Activated CD4-positive, alpha-beta memory T cell treated with anti-CD3 and anti-CD28 coated beads for 36 hours (primary cell): ENCODE data around the gene AHR. TPM values are rescaled to one million over a fixed set of nuclear protein-coding genes. Genes with fewer than 3 reads are reported as not detected.
"Not testable (repeated sequence)": the region's sequence is repeated elsewhere in the genome, so short reads cannot be mapped to it uniquely, and the experiment has no call there.

Experiments used
- CTCF ChIA-PET: fragments of 350-600 bp; sonication (Branson Sonifier 250); formaldehyde crosslinking; loops from one replicate; lab custom pipeline; 2021; ENCODE audit warnings: antibody characterized with exemption, inconsistent platforms; lab: Charles Lee
- POLR2A ChIA-PET: fragments of 350-600 bp; sonication (Branson Sonifier 250); formaldehyde crosslinking; loops from one replicate; lab custom pipeline; 2021; ENCODE audit warnings: antibody characterized with exemption; lab: Charles Lee
- DNase-seq: peaks from one replicate; pipeline ENCODE4 v3.0.0-alpha.2; 2020
- H3K27ac Mint-ChIP-seq: one replicate; pipeline ENCODE4 v1.8.0; 2021; ENCODE audit warnings: mixed read lengths
- H3K27me3 Mint-ChIP-seq: one replicate; pipeline ENCODE4 v1.8.0; 2021; ENCODE audit warnings: mixed read lengths
- H3K36me3 Mint-ChIP-seq: one replicate; pipeline ENCODE4 v1.8.0; 2021; ENCODE audit warnings: mixed read lengths
- H3K4me1 Mint-ChIP-seq: one replicate; pipeline ENCODE4 v1.8.0; 2021; ENCODE audit warnings: low read depth, mixed read lengths
- H3K4me3 Mint-ChIP-seq: one replicate; pipeline ENCODE4 v1.8.0; 2021; ENCODE audit warnings: mild to moderate bottlenecking, mixed read lengths
- H3K9me3 Mint-ChIP-seq: one replicate; pipeline ENCODE4 v1.8.0; 2021; ENCODE audit warnings: mixed read lengths
- intact Hi-C: fragments of 100-400 bp; cut with micrococcal nuclease; formaldehyde crosslinking; loops from one replicate; pipeline ENCODE4 v1.15.1; 2023
- total RNA-seq, 2 experiments: library from RNA; stranded (reverse); gene quantifications; one replicate each; pipeline ENCODE4 v1.2.3, GENCODE V29; 2021

AHR gene
- total RNA-seq, 2 experiments from 2014 or later: 40.9 to 43.3 TPM

DNA sequence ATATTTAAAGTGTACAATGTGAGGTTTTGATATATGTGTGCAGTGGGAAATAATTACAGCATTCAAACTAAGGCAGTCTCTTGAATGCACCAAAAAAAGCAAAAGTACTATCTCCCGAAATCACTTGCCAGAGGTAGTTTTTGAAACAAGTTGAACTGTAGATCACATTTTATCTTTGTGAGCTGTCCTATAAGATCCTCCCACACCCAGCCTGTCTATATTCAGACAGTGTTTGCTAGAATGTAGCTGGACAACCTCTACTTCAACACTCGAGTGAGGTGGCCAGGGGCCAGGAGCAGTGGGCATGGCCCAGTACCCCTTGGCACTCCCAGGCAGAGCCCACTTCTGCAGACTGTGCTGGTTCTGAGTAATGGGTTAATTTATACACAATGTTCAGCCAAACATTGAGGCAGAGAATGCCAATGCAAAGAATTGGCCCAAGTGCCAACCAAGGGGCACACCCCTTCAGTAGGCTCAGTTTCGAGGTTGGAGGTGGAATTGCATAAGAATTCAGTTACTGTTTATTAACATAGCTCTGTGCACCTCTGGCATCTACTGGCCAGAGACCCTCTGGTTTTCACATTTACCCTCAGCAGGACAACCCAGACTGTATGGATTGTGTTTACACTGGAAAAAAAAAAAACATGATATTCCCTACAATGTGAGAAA, 70.5 kb downstream of the AHR start:
- ChIA-PET CTCF (no interaction called here), POLR2A (no interaction called here)
- Mint-ChIP-seq H3K27ac (no peak overlapping the region), H3K36me3 (no peaks in the 10 kb centered on the region), H3K9me3 (no peaks in the 10 kb centered on the region), H3K4me1 (peaks cover 5% of the 10 kb centered on the region), H3K4me3 (no peak overlapping the region), H3K27me3 (no peaks in the 10 kb centered on the region)
- intact Hi-C loops: no loop called here
- no peak for DNase-seq

DNA sequence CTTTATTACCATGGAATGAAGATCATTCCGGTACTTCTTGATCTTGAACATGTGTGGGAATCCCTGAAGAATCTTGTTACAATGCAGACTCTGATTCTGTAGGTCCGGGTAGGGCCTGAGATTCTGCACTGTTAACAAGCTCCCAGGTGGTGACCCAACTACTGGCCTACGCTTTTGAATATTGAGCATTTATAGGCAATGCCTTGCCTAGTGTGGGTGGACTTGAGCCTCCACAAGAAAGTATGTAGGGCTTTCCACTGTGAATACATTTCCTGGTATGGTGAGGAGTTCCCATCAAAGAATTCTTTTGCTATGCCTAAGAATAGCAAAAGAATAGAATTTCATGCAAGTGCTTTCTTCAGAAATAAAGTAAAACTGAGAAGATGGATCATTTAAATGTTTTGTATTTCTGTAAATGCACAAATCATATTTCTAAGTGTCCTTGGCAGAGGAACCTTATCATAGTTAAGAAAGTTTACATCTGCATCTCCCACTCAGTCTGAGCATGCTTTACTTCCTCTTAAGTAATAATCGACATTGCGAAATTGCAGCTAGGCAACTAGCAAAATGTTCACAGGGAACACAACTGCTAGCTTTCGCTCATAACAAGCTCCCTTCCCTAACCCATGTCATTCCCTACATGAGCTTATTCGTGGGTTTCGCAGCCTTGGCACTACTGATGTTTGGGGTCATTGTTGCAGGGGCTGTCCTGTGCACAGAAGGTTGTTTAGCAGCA, 71.4 kb downstream of the AHR start:
- H3K36me3 Mint-ChIP-seq: no peaks in the 10 kb centered on the region
- no peaks in the 10 kb centered on the region for H3K27me3 Mint-ChIP-seq

DNA sequence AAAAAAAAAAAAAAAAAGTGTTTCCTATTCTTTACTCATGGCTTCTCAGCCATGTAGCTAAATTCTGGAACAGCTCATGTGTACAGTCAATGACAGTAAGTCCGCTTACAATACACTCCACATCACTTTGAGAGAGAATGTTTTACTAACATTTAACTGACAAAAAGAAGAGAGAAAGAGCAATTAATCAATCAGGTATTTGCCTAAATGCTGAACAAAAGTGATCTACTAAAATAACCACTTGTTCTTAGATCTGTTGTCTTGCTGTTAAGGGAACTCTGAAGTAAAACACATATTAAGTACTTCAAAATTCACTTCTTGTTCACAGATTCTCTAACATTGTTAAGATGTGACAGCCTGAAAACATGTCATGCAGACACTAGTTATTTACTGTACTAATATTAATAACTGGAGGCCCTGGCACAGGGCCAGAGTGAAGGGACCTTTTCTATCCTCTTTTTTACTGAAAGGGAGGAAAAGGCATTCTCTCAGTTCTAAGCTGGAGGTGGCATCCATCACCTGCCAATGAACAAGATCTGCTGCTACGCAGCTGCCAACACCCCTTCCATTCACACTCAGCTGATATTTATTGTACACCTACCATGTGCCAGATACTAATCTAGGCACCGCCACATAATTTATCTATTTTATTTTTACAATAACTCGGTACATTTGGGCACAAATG, 72.6 kb downstream of the AHR start:
- POLR2A ChIA-PET: no interaction called here

More for the DNA sequence above, 71.4 kb downstream of the AHR start:
- peaks cover 5% of the 10 kb centered on the region for H3K4me1 Mint-ChIP-seq
- DNase-seq: no peak
- no peak overlapping the region for H3K4me3 Mint-ChIP-seq
- H3K9me3 Mint-ChIP-seq: no peaks in the 10 kb centered on the region
- ChIA-PET POLR2A (no interaction called here), CTCF (no interaction called here)
- intact Hi-C loops: no loop called here
- H3K27ac Mint-ChIP-seq: no peak overlapping the region

DNA sequence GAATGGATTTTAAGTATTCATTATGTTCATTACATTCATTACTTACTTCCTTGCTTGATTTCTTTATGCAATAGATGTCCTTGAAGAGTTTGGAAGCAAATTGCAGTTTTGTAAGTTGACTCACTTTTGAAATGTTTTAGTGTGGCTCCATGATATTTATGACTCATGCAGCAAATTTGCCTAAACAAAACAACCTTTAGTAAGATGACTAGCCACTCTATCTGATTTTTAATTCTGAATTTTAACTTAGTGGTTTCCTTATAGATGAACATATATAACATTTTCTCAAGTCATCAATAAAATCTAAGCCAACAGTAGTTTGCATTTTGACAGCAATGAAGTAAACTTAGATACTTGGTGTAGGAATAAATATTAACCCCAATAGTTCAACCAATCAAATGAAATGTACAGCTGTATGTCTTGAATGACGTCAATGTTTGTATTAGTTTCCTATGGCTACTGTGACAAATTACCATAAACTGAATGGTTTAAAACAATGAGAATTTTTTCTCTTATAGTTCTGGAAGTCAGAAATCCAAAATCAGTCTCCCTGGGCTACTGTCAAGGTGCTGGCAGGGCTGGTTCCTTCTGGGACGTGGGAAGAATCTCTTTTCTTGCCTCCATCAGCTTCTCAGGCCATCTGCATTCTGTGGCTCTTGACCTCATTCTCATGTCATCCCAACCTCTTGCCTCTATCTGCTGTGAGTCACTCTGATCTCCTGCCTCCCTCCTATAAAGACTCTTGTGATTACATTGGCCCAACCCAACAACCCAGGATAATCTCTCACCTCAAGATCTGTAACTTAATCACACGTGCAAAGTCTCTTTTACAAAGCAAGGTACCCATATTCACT, 73.4 kb downstream of the AHR start:
- Mint-ChIP-seq H3K36me3 (no peaks in the 10 kb centered on the region), H3K27me3 (no peaks in the 10 kb centered on the region), H3K4me1 (peaks cover 3% of the 10 kb centered on the region), H3K27ac (no peak overlapping the region), H3K9me3 (no peaks in the 10 kb centered on the region), H3K4me3 (no peak overlapping the region)
- ChIA-PET POLR2A (no interaction called here), CTCF (no interaction called here)
- DNase-seq: no peak
- intact Hi-C loops: no loop called here

More for the DNA sequence above, 72.6 kb downstream of the AHR start:
- intact Hi-C loops: no loop called here
- Mint-ChIP-seq H3K9me3 (no peaks in the 10 kb centered on the region), H3K27me3 (no peaks in the 10 kb centered on the region), H3K27ac (no peak overlapping the region), H3K4me1 (peaks cover 3% of the 10 kb centered on the region), H3K4me3 (no peak overlapping the region), H3K36me3 (no peaks in the 10 kb centered on the region)
- CTCF ChIA-PET: no interaction called here
- no peak for DNase-seq

DNA sequence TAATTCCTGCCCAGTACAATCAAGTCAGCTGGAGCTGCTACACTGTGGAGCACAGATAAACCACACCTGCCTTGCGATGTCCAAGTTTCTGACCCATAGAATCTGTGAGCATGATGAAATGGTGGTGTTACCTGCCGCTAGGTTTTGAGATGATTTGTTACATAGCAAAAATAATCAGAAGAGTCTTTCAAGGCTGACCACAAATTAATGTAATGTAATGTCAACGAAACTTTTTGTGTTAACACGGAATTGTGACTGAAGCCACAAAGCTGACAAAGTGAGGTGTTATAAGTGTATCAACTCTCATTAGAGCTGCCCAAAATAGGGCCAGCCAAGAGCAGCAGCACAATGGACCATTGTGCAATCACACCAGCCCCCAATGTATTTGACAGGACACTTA, 75.7 kb downstream of the AHR start:
- H3K4me1 Mint-ChIP-seq: peaks cover 3% of the 10 kb centered on the region
- intact Hi-C loops: no loop called here
- no peak overlapping the region for H3K4me3 Mint-ChIP-seq
- no peak overlapping the region for H3K27ac Mint-ChIP-seq
- POLR2A ChIA-PET: no interaction called here
- no peak for DNase-seq
- H3K9me3 Mint-ChIP-seq: no peaks in the 10 kb centered on the region
- H3K27me3 Mint-ChIP-seq: no peaks in the 10 kb centered on the region
- CTCF ChIA-PET: no interaction called here
- no peaks in the 10 kb centered on the region for H3K36me3 Mint-ChIP-seq

DNA sequence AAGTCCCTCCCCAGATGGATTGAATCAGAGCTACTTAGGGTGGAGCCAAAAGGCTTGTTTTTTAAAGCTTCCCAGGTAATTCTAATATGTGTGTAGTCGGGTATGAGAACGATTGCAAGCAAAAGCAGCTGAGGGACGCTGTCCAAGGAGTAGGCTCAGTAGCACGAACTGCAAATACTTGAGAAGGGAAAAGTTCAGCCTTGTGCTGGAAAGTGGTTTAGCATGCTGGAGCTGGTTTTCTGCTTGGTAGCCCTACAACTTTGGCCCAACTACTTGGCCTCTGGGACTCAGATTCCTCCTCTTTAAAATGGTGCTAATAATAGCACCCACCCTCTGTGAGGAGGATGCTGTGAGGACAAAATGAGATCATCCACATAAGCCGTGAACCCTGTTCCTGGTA, 76.2 kb downstream of the AHR start:
- intact Hi-C loops: no loop called here
- Mint-ChIP-seq H3K36me3 (no peaks in the 10 kb centered on the region), H3K27me3 (no peaks in the 10 kb centered on the region), H3K9me3 (no peaks in the 10 kb centered on the region), H3K4me1 (peaks cover 3% of the 10 kb centered on the region), H3K27ac (no peak overlapping the region), H3K4me3 (no peak overlapping the region)
- ChIA-PET POLR2A (no interaction called here), CTCF (no interaction called here)
- DNase-seq: no peak

DNA sequence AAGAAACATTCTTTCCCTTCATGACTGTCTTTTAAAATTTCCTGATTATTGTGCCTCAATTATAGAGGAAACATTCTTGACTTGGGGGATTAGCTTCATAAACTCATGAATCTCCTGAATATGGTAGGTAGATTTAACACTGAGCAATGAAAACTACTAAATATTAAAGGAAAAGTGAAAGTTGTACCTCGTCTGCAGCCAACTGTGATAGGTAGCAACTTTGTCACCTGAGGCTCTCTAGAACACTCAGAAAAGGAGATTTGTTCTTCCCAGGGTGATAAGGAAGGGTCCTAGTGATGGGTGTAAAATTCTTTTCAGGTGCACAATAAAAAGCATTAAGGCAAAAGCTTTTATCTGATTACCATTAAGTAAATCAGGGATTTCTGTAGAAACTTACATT, 78.1 kb downstream of the AHR start:
- no peak for DNase-seq
- ChIA-PET POLR2A (no interaction called here), CTCF (no interaction called here)
- H3K9me3 Mint-ChIP-seq: no peaks in the 10 kb centered on the region
- H3K4me3 Mint-ChIP-seq: no peak overlapping the region
- H3K4me1 Mint-ChIP-seq: peaks cover 3% of the 10 kb centered on the region
- no peaks in the 10 kb centered on the region for H3K36me3 Mint-ChIP-seq
- intact Hi-C loops: no loop called here
- H3K27me3 Mint-ChIP-seq: no peaks in the 10 kb centered on the region
- H3K27ac Mint-ChIP-seq: no peak overlapping the region

DNA sequence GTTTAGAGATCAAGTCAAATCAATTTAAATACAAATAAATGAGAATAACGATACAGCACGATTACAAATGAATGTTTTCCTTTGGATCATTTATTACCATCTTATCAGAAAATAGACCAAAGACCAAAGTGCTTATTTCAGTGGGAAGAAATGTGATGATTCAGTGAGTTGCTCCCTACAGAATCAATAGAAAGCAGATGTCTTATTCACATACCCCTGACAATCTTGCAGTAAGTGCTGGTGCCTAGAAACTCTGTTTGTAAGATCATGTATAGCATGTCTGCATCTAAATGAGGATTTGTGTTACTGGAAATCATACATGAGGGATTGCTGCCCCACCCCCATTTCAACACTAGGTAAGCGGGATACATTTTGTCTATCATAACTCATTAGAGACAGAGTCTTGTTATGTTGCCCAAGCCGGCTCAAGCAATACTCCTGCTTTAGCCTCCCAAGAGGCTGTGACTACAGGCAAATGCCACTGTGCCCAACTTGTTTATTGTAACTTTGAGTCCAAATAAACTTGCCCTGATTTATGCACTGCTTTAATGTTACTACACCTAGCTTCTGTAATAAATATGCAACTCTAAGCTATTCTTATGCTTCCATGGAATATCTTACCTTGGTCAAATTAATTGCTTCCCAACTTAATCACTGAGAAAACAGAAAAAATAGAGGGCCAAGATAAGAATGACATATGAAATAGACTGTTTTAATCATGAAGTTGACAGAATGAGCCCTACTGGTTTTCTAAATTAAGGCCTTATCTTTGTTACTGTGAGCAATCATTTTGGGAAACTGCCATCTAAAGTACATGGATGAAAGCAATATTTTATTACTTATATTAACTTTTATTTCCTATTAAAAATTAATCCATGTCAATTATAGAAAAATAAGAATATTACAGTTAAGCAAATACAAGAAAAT, 82.5 kb downstream of the AHR start:
- H3K4me1 Mint-ChIP-seq: no peaks in the 10 kb centered on the region
- CTCF ChIA-PET: no interaction called here
- H3K4me3 Mint-ChIP-seq: no peak overlapping the region
- POLR2A ChIA-PET: no interaction called here
- intact Hi-C loops: no loop called here
- no peaks in the 10 kb centered on the region for H3K9me3 Mint-ChIP-seq
- DNase-seq: no peak
- H3K27me3 Mint-ChIP-seq: no peaks in the 10 kb centered on the region
- H3K36me3 Mint-ChIP-seq: no peaks in the 10 kb centered on the region
- no peak overlapping the region for H3K27ac Mint-ChIP-seq

DNA sequence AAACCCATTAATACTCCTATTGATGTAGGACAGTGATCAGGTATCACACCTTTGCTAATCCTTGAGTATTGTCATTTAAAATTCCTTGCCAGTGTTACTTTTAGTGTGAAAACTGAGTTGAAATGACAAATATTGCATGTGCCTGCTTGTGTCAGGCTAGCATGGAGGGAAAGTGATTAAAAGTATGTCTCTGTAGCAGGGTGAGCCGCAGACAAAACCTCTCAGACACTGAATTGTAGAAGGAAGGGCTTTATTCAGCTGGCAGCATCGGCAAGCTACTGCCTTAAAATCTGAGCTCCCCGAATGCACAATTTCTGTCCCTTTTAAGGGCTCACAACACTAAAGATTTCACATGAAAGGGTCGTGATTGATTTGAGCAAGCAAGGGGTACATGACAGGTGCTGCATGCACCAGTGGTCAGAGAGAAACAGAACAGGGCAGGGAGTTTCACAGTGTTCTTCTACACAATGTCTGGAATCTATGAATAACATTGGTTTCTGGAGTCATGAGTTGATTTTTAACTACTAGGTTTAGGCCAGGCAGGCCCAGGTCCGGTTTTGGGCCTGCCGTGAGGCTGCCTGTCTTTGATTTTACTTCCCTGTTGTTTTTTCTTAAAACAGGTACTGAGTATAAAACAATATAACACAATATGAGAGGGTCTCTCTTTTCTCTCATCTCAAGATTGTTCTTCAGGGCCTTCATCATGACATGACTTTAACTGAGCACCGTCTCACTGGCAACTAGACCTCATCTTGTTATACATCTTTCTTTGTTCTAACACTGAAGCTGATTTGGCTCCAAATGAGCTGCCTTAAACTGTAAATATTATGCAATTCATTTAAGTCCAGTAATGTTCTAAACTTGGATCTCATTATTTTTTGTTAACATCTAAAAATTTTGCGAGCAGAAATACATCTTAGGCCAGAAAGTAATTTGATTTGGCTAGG, 84.2 kb downstream of the AHR start:
- DNase-seq, H3K4me3 Mint-ChIP-seq, H3K9me3 Mint-ChIP-seq, intact Hi-C loops, H3K4me1 Mint-ChIP-seq, CTCF ChIA-PET, H3K27ac Mint-ChIP-seq, POLR2A ChIA-PET, H3K27me3 Mint-ChIP-seq, H3K36me3 Mint-ChIP-seq: not testable (repeated sequence)

DNA sequence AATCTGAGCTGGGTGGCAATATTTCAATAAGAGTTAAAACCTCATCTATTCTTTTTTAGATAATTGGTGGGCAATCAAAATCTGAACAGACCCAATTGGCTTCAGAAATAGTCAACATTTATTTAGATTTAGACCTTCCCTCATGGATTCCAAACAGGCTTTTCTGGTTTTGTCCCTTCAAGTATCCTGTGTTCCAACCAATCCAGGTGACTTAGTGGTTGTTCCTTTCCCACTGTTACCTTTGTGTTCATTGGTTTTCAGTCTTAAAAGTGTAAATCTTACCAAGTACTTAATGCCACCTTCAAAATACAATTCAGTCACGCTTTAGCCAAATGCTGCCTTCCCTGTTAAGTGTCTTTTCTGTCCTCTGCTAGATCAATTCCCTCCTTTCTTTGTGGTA, 85.9 kb downstream of the AHR start:
- POLR2A ChIA-PET: no interaction called here
- peaks cover 2% of the 10 kb centered on the region for H3K36me3 Mint-ChIP-seq

More for the DNA sequence above, 85.9 kb downstream of the AHR start:
- DNase-seq: no peak
- Mint-ChIP-seq H3K4me1 (no peaks in the 10 kb centered on the region), H3K27me3 (peaks cover 4% of the 10 kb centered on the region), H3K27ac (no peak overlapping the region), H3K4me3 (no peak overlapping the region), H3K9me3 (no peaks in the 10 kb centered on the region)
- intact Hi-C loops: no loop called here
- CTCF ChIA-PET: no interaction called here
